Esophagus squamous epithelium (tissue), 4 donors: Measurements from ENCODE around the gene CISH.

ENCODE experiments used
- POLR2A ChIP-seq, 4 donors: fragments of 450-650 bp; IDR thresholded peaks; one replicate each; pipeline ENCODE4 v1.6.1; 2017; ENCODE audit warnings: antibody characterized with exemption in 4 of 4, mild to moderate bottlenecking in 4 of 4, moderate library complexity in 3 of 4
- TF ChIP-seq, protein P1 (sequence below), 6 experiments: fragments of 450-650 bp in 4 of 6; fragments of 200-600 bp in 2 of 6; sonication (generic) in 2 of 6; IDR thresholded peaks; one replicate each; pipeline ENCODE4 v1.5.1; 2016 to 2019; ENCODE audit warnings: antibody characterized with exemption in 6 of 6, mild to moderate bottlenecking in 4 of 6, moderate library complexity in 4 of 6

GRCh38 chr3:50587373-50587772, 24.2 kb downstream of the CISH start:
- TF ChIP-seq, protein P1, sequence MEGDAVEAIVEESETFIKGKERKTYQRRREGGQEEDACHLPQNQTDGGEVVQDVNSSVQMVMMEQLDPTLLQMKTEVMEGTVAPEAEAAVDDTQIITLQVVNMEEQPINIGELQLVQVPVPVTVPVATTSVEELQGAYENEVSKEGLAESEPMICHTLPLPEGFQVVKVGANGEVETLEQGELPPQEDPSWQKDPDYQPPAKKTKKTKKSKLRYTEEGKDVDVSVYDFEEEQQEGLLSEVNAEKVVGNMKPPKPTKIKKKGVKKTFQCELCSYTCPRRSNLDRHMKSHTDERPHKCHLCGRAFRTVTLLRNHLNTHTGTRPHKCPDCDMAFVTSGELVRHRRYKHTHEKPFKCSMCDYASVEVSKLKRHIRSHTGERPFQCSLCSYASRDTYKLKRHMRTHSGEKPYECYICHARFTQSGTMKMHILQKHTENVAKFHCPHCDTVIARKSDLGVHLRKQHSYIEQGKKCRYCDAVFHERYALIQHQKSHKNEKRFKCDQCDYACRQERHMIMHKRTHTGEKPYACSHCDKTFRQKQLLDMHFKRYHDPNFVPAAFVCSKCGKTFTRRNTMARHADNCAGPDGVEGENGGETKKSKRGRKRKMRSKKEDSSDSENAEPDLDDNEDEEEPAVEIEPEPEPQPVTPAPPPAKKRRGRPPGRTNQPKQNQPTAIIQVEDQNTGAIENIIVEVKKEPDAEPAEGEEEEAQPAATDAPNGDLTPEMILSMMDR (IDR thresholded peaks at IDR 0.05) = no peak
- no peak for TF ChIP-seq POLR2A (IDR thresholded peaks at IDR 0.05)
